GM19397 (cell line): Measurements from ENCODE around the gene GRHL3.

ENCODE experiments used
- ATAC-seq: cut with Tn5 transposase; IDR thresholded peaks from one replicate; pipeline ENCODE4 v1.9.1; 2021; ENCODE audit warnings: mild to moderate bottlenecking, moderate library complexity; ENCODE audit not compliant: unreplicated experiment

The GRHL3 gene

GRCh38 chr1:24292887-24293286 is 26.3 kb upstream of the GRHL3 start:
- no peak for ATAC-seq

- ATAC-seq, result no peak
Measured at GRCh38 chr1:24293392-24294227, 25.5 kb upstream of the GRHL3 start.

- no peak for ATAC-seq
Measured at GRCh38 chr1:24294228-24294672, 24.9 kb upstream of the GRHL3 start.

GRCh38 chr1:24294716-24295371 is 24.3 kb upstream of the GRHL3 start:
- ATAC-seq, result no peak

GRCh38 chr1:24295535-24295934 is 23.6 kb upstream of the GRHL3 start:
- ATAC-seq, result no peak

- no peak for ATAC-seq
Measured at GRCh38 chr1:24297187-24297851, 21.8 kb upstream of the GRHL3 start.

- ATAC-seq, result no peak
Measured at GRCh38 chr1:24297852-24298232, 21.3 kb upstream of the GRHL3 start.

GRCh38 chr1:24298606-24299005 is 20.6 kb upstream of the GRHL3 start:
- no peak for ATAC-seq

GRCh38 chr1:24299901-24300300 is 19.3 kb upstream of the GRHL3 start:
- no peak for ATAC-seq

- no peak for ATAC-seq
Measured at GRCh38 chr1:24300971-24301784, 18.0 kb upstream of the GRHL3 start.

GRCh38 chr1:24301785-24302175 is 17.4 kb upstream of the GRHL3 start:
- no peak for ATAC-seq

- ATAC-seq, result no peak
Measured at GRCh38 chr1:24302209-24302611, 16.9 kb upstream of the GRHL3 start.

GRCh38 chr1:24303600-24303999 is 15.6 kb upstream of the GRHL3 start:
- ATAC-seq, result no peak

- ATAC-seq, result no peak
Measured at GRCh38 chr1:24304763-24305162, 14.4 kb upstream of the GRHL3 start.

GRCh38 chr1:24308365-24309015 is 10.7 kb upstream of the GRHL3 start:
- ATAC-seq, result no peak

- ATAC-seq, result no peak
Measured at GRCh38 chr1:24309762-24310485, 9.2 kb upstream of the GRHL3 start.

- no peak for ATAC-seq
Measured at GRCh38 chr1:24311234-24311633, 7.9 kb upstream of the GRHL3 start.

GRCh38 chr1:24311741-24312140 is 7.4 kb upstream of the GRHL3 start:
- ATAC-seq, result no peak

- ATAC-seq, result no peak
Measured at GRCh38 chr1:24315391-24315790, 3.8 kb upstream of the GRHL3 start.

GRCh38 chr1:24316645-24317044 is 2.5 kb upstream of the GRHL3 start:
- no peak for ATAC-seq
